ENCODE measurements around the gene PARD3B. TPM values are rescaled to one million over a fixed set of nuclear protein-coding genes. Genes with fewer than 3 reads are reported as not detected.

Gene PARD3B
- total RNA-seq, 1 experiment from 2014 or later, result 6.4 TPM

GRCh38 chr2:205273148-205273547, 727.9 kb downstream of the PARD3B start:
- H3K79me1 ChIP-seq (ENCODE audit: insufficient read depth, low read depth, low read length, poor library complexity, severe bottlenecking), result no peaks in the 10 kb centered on the region
- no peak overlapping the region for H4K5ac ChIP-seq (ENCODE audit: insufficient read length, low read depth, low read length)
- no peak overlapping the region for H4K8ac ChIP-seq (replicated peaks; ENCODE audit: insufficient read length, low read depth, low read length)
- H2BK20ac ChIP-seq (ENCODE audit: low read depth, low read length, poor library complexity, severe bottlenecking), result no peak overlapping the region
- H3K27ac ChIP-seq (ENCODE audit: insufficient read length, low read depth, low read length), result peak overlapping the region; percentile 78
- H3T11ph ChIP-seq (ENCODE audit: low read length), result no peak overlapping the region
- no peaks in the 10 kb centered on the region for H4K20me1 ChIP-seq (ENCODE audit: control insufficient read depth, insufficient read depth, insufficient read length)
- H3K9me3 ChIP-seq (ENCODE audit: control insufficient read depth, low read depth, low read length), result no peaks in the 10 kb centered on the region
- DNase-seq, result no peak
- WGBS (ENCODE audit: extremely low coverage, insufficient read length, low lambda C conversion rate), result no CpG with 5 or more reads among the region's 2 CpGs
- no peak overlapping the region for H2AFZ ChIP-seq (ENCODE audit: low read length)
- H3K27me3 ChIP-seq (ENCODE audit: insufficient read depth, low read length), result no peaks in the 10 kb centered on the region
- no peak overlapping the region for H3K14ac ChIP-seq (ENCODE audit: insufficient read depth, low read length)
- peak overlapping the region; percentile 27 for H3K4me2 ChIP-seq (ENCODE audit: insufficient read depth, insufficient read length, low read length)
- Mint-ChIP-seq H3K36me3 (ENCODE audit: insufficient read depth in 1 of 3, low read depth in 3 of 3) (peaks cover 0 to 6% (median 2%) of the 10 kb centered on the region in 3 experiments; a peak in 4 of 7 replicates), H3K4me3 (peak overlapping the region in 1 of 2 experiments; percentile 13; a peak in 1 of 5 replicates), H3K27ac (peak overlapping the region; percentile 53 to 94 (median 92); a peak in 6 of 7 replicates), H3K9me3 (no peaks in the 10 kb centered on the region; a peak in 1 of 5 replicates), H3K27me3 (ENCODE audit: low read depth) (no peaks in the 10 kb centered on the region), H3K4me1 (peaks cover 52 to 64% of the 10 kb centered on the region in 2 experiments)
- no peak overlapping the region for H2AK5ac ChIP-seq (ENCODE audit: insufficient read length, low read length)
- H3K23ac ChIP-seq (ENCODE audit: insufficient read length, low read depth, low read length), result no peak overlapping the region
- H3K23me2 ChIP-seq (ENCODE audit: insufficient read length, low read depth, low read length, poor library complexity, severe bottlenecking), result no peaks in the 10 kb centered on the region
- H2BK5ac ChIP-seq (ENCODE audit: insufficient read length, low read length), result peak overlapping the region; percentile 58
- TF ChIP-seq CTCF (conservative IDR thresholded peaks at IDR 0.05), result no peak
- H3K9ac ChIP-seq (ENCODE audit: extremely low read depth, insufficient read length, low read length), result no peak overlapping the region
- H3K4ac ChIP-seq (ENCODE audit: low read depth, low read length), result no peak overlapping the region
- H3K18ac ChIP-seq (ENCODE audit: insufficient read length, low read depth, low read length), result no peak overlapping the region
- no peak overlapping the region for H2BK120ac ChIP-seq (ENCODE audit: low read depth, low read length, poor library complexity, severe bottlenecking)
- no peak overlapping the region for H4K91ac ChIP-seq (ENCODE audit: insufficient read length, low read depth, low read length)
- no peak overlapping the region for H3K56ac ChIP-seq (ENCODE audit: insufficient read length, low read depth, low read length)
- no peak overlapping the region for H2BK12ac ChIP-seq (ENCODE audit: insufficient read length, low read depth, low read length)
- no peak overlapping the region for H2BK15ac ChIP-seq (ENCODE audit: low read depth, low read length)
- H3K4me1 ChIP-seq (ENCODE audit: insufficient read depth, low read length), result peaks cover 12% of the 10 kb centered on the region; the same call in 1 of the 2 replicates
- H3K79me2 ChIP-seq (ENCODE audit: insufficient read depth, low read length), result no peaks in the 10 kb centered on the region

Data from H9 (cell line).